ENCODE results near the gene CRYGN. TPM values are rescaled to one million over a fixed set of nuclear protein-coding genes. Genes with fewer than 3 reads are reported as not detected.

The CRYGN gene
- total and polyA plus RNA-seq, 2 of the 13 experiments (the other 11 are each of a cell fraction or from before 2014, with no cell fraction given) = 0.11 TPM; not detected in 1

Small RNA genes within 50 kb of the gene (microRNA-seq; reads per million reads assigned to microRNA genes)
- not detected for gene MIR3907

Small RNA genes within 50 kb of the gene (small RNA-seq; reads per million reads assigned to genes)
- gene MIR3907 (ENCODE audit: insufficient read depth in 2 of 3, insufficient read length in 3 of 3, low read depth in 2 of 3, low replicate concordance in 1 of 3) = 0 reads per million in 3 experiments
- 0 reads per million in 3 experiments for gene RN7SL76P (ENCODE audit: insufficient read depth in 2 of 3, insufficient read length in 3 of 3, low read depth in 2 of 3, low replicate concordance in 1 of 3)

Other genes with a start within 250 kb of the CRYGN start
- not detected in 2 replicates for gene H2BK1, start 229.7 kb downstream of the CRYGN start, total RNA-seq (2016; rRNA removed; fragmentation: Illumina TruSeq; extraction: Trizol)
- gene H2BK1, start 229.7 kb downstream of the CRYGN start, polyA plus RNA-seq (2011; rRNA removed) = not detected in 2 replicates
- gene ABCF2, start 212.9 kb downstream of the CRYGN start, total RNA-seq (2016; rRNA removed; fragmentation: Illumina TruSeq; extraction: Trizol) = 42.5 and 43.0 TPM in 2 replicates
- 16.3 and 18.5 TPM in 2 replicates for gene ABCF2, start 212.9 kb downstream of the CRYGN start, polyA plus RNA-seq (2011; rRNA removed)
- 10.2 and 21.5 TPM in 2 replicates for gene CHPF2, start 207.7 kb downstream of the CRYGN start, total RNA-seq (2016; rRNA removed; fragmentation: Illumina TruSeq; extraction: Trizol)
- gene CHPF2, start 207.7 kb downstream of the CRYGN start, polyA plus RNA-seq (2011; rRNA removed) = 15.4 and 22.5 TPM in 2 replicates
- 0.53 and 0.62 TPM in 2 replicates for gene SMARCD3, start 191.4 kb downstream of the CRYGN start, total RNA-seq (2016; rRNA removed; fragmentation: Illumina TruSeq; extraction: Trizol)
- gene SMARCD3, start 191.4 kb downstream of the CRYGN start, polyA plus RNA-seq (2011; rRNA removed) = 0.20 and 0.44 TPM in 2 replicates
- gene NUB1, start 98.3 kb downstream of the CRYGN start, total RNA-seq (2016; rRNA removed; fragmentation: Illumina TruSeq; extraction: Trizol) = 37.0 and 47.3 TPM in 2 replicates
- 26.0 and 27.1 TPM in 2 replicates for gene NUB1, start 98.3 kb downstream of the CRYGN start, polyA plus RNA-seq (2011; rRNA removed)
- gene WDR86, start 30.1 kb downstream of the CRYGN start, total RNA-seq (2016; rRNA removed; fragmentation: Illumina TruSeq; extraction: Trizol) = 0.11 TPM in 1 of 2 replicates, not detected in the other
- 2.9 and 4.3 TPM in 2 replicates for gene WDR86, start 30.1 kb downstream of the CRYGN start, polyA plus RNA-seq (2011; rRNA removed)
- 77.6 and 90.9 TPM in 2 replicates for gene RHEB, start 79.8 kb upstream of the CRYGN start, total RNA-seq (2016; rRNA removed; fragmentation: Illumina TruSeq; extraction: Trizol)
- gene RHEB, start 79.8 kb upstream of the CRYGN start, polyA plus RNA-seq (2011; rRNA removed) = 37.2 and 55.0 TPM in 2 replicates